ENCODE data around the gene KLF5.

- no peak for TF ChIP-seq POLR2AphosphoS5 (IDR thresholded peaks at IDR 0.05)
- TF ChIP-seq POLR2A (IDR thresholded peaks at IDR 0.05) = no peak
- no peak for TF ChIP-seq CTCF (IDR thresholded peaks at IDR 0.05 in 8 of 11, conservative IDR thresholded peaks at IDR 0.05 in 3 of 11)
Observed at GRCh38 chr13:73065036-73065435, 6.2 kb downstream of the KLF5 start.

All from spleen (tissue), 7 donors.